Fibroblast of lung (primary cell): ENCODE measurements around the gene SORCS2.

Experiments
- EZH2 ChIP-seq: IDR thresholded peaks from 2 replicates; pipeline ENCODE4 v1.5.1; 2012; ENCODE audit warnings: low read length, control low read depth, mild to moderate bottlenecking; ENCODE audit errors: missing control alignments
- TF ChIP-seq, protein P1 (sequence below), 2 donors: IDR thresholded peaks in 1 of 2; conservative IDR thresholded peaks in 1 of 2; 1 replicate in 1 of 2; 2 replicates in 1 of 2; pipeline ENCODE4 v1.5.1; 2011 to 2012; ENCODE audit warnings: low read length in 2 of 2, control low read depth in 1 of 2, inconsistent platforms in 1 of 2, low read depth in 1 of 2, mild to moderate bottlenecking in 1 of 2

DNA sequence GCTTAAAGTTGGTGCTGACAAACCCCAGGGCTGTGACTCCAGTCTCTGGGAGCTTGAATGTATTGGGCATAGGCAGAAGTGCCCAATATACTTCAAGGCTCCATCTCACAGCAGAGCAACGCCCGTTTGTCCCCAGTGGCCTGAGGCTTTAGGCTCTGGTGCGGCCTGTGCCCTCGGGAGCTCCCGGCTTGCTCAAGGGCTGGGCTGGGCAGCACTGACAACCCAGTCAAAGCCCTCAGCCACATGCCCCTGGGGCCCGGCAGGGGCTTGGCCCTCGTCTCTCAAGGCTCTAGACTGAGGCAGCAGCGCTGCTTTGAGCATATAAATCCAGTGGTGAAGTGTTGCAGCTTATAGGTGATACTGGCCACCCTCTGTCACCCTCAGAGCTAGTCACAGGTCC is 543.6 kb downstream of the SORCS2 start:
- TF ChIP-seq, protein P1, sequence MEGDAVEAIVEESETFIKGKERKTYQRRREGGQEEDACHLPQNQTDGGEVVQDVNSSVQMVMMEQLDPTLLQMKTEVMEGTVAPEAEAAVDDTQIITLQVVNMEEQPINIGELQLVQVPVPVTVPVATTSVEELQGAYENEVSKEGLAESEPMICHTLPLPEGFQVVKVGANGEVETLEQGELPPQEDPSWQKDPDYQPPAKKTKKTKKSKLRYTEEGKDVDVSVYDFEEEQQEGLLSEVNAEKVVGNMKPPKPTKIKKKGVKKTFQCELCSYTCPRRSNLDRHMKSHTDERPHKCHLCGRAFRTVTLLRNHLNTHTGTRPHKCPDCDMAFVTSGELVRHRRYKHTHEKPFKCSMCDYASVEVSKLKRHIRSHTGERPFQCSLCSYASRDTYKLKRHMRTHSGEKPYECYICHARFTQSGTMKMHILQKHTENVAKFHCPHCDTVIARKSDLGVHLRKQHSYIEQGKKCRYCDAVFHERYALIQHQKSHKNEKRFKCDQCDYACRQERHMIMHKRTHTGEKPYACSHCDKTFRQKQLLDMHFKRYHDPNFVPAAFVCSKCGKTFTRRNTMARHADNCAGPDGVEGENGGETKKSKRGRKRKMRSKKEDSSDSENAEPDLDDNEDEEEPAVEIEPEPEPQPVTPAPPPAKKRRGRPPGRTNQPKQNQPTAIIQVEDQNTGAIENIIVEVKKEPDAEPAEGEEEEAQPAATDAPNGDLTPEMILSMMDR (conservative IDR thresholded peaks at IDR 0.05 in 1 of 2, IDR thresholded peaks at IDR 0.05 in 1 of 2; ENCODE audit: low read depth in 1 of 2, low read length in 2 of 2), result no peak
- TF ChIP-seq EZH2, result no peak
